Stomach (tissue), 4 donors: ENCODE data around the gene KIAA0232.

ENCODE experiments used
- CTCF ChIP-seq, 7 experiments: fragments of 450-650 bp in 4 of 7; fragments of 200-600 bp in 3 of 7; sonication (generic) in 3 of 7; IDR thresholded peaks; one replicate each; pipeline ENCODE4 v1.5.1; 2016 to 2019; ENCODE audit warnings: antibody characterized with exemption in 7 of 7, control low read depth in 2 of 7, mild to moderate bottlenecking in 1 of 7
- POLR2A ChIP-seq, 4 donors: fragments of 450-650 bp; IDR thresholded peaks; one replicate each; pipeline ENCODE4 v1.6.1; 2016; ENCODE audit warnings: antibody characterized with exemption in 4 of 4, control low read depth in 2 of 4, mild to moderate bottlenecking in 1 of 4, moderate library complexity in 1 of 4

- TF ChIP-seq POLR2A (IDR thresholded peaks at IDR 0.05): no peak
- no peak for TF ChIP-seq CTCF (IDR thresholded peaks at IDR 0.05)
Observed at GRCh38 chr4:6890358-6890757, 107.8 kb downstream of the KIAA0232 start.
